Measurements from ENCODE around the gene IGF2BP2.

The IGF2BP2 gene

DNA sequence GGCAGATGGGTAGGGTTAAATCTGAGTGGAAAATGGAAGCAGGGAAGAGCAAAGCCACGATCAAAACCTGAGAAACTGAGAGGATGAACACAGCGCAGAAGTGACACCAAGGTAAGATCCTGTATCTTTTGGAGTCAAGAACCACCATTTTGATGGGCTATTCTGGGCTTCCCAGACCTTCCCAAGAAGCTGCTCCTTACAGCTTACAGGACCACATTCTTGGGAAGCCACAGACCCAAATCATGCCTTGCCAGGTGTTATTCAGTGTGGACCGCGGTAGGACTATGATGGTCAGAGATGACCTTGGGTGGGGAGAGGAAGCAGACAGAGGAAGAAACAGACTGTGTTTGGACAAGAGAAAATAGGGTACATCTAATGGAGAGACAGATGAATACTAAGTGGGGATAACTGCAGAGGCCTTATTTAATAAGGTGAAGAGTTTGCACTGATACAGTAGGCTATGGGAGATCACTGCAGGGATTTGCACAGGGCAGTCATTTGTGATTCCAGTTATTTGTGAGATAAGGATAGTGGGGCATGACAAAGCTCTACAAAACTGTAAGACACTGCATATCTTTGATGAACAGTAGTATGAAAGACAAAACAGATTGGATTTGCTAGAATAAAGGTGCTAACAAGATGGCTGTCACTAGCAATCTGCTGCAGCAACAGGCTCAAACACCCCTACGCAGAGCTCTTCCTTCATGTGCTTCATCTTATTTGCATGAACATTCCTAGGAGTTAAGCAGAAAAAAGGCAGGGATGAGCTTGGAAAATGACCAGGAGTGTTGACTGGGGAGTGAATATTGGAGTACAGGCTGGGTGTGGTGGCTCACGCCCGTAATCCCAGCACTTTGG, 105.9 kb downstream of the IGF2BP2 start:
- no peak for ATAC-seq (ENCODE audit: low read depth)
- no peaks in the 10 kb centered on the region for H3K27me3 ChIP-seq (ENCODE audit: insufficient read depth, poor library complexity, severe bottlenecking)
- TF ChIP-seq, protein P1, sequence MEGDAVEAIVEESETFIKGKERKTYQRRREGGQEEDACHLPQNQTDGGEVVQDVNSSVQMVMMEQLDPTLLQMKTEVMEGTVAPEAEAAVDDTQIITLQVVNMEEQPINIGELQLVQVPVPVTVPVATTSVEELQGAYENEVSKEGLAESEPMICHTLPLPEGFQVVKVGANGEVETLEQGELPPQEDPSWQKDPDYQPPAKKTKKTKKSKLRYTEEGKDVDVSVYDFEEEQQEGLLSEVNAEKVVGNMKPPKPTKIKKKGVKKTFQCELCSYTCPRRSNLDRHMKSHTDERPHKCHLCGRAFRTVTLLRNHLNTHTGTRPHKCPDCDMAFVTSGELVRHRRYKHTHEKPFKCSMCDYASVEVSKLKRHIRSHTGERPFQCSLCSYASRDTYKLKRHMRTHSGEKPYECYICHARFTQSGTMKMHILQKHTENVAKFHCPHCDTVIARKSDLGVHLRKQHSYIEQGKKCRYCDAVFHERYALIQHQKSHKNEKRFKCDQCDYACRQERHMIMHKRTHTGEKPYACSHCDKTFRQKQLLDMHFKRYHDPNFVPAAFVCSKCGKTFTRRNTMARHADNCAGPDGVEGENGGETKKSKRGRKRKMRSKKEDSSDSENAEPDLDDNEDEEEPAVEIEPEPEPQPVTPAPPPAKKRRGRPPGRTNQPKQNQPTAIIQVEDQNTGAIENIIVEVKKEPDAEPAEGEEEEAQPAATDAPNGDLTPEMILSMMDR (IDR thresholded peaks at IDR 0.05; ENCODE audit: poor library complexity, severe bottlenecking) = no peak
- DNase-seq (ENCODE audit: low spot score) = no peak
- no peak overlapping the region for H3K4me3 ChIP-seq (ENCODE audit: severe bottlenecking)
- H3K4me1 ChIP-seq (ENCODE audit: insufficient read depth, poor library complexity, severe bottlenecking) = peaks cover 46% of the 10 kb centered on the region
- H3K9me3 ChIP-seq (ENCODE audit: severe bottlenecking) = no peaks in the 10 kb centered on the region
- H3K36me3 ChIP-seq (ENCODE audit: low read depth) = peaks cover 5% of the 10 kb centered on the region; the same call in 1 of the 2 replicates
- peak overlapping the region; percentile 91 for H3K27ac ChIP-seq (ENCODE audit: poor library complexity, severe bottlenecking)

DNA sequence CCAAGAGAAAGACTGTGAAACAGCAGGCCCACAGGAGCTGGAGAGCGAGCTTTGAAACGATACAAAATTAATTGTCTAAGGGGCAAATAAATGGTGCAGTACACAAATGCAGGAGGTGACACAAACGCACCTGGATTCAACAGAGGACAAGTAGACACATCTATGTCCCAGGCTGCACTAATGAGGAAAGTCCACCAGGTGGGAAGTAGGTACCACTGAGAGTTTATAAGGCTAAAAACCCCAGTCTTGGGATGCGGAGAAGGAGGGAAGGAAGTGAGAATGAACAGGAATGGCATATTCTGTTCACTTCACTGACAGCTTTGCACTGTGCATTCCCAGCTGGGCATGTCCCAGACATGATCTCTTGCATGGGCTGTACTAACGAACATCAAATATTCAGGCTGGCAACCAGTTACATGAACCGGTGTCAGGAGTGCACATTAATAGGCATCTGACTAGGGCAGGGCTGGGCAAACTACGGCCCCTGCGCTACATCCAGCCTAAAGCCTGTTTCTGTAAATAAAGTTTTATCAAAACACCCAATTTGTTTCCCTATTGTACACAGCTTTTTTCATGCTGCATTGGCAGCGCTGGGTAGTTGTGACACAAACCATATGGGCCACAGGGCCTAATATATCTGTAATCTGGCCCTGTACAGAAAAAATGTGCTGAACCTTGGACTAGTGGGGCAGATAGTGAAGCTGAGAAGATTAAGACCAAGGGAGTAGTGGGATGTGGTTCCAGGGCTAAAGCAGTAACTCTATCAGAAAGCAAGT, 107.0 kb downstream of the IGF2BP2 start:
- H3K9me3 ChIP-seq (ENCODE audit: severe bottlenecking) = no peaks in the 10 kb centered on the region
- no peak overlapping the region for H3K4me3 ChIP-seq (ENCODE audit: severe bottlenecking)
- peaks cover 5% of the 10 kb centered on the region; the same call in 1 of the 2 replicates for H3K36me3 ChIP-seq (ENCODE audit: low read depth)
- no peaks in the 10 kb centered on the region for H3K27me3 ChIP-seq (ENCODE audit: insufficient read depth, poor library complexity, severe bottlenecking)
- DNase-seq (ENCODE audit: low spot score) (no peak), ATAC-seq (ENCODE audit: low read depth) (peak; percentile 17)
- TF ChIP-seq, protein P1 (IDR thresholded peaks at IDR 0.05; ENCODE audit: poor library complexity, severe bottlenecking) = no peak
- peak overlapping the region; percentile 91 for H3K27ac ChIP-seq (ENCODE audit: poor library complexity, severe bottlenecking)
- peaks cover 51% of the 10 kb centered on the region for H3K4me1 ChIP-seq (ENCODE audit: insufficient read depth, poor library complexity, severe bottlenecking)

GRCh38 chr3:185717121-185717520, 107.7 kb downstream of the IGF2BP2 start:
- H3K27ac ChIP-seq (ENCODE audit: poor library complexity, severe bottlenecking) = peak overlapping the region; percentile 91
- peaks cover 5% of the 10 kb centered on the region; the same call in 1 of the 2 replicates for H3K36me3 ChIP-seq (ENCODE audit: low read depth)
- TF ChIP-seq, protein P1 (IDR thresholded peaks at IDR 0.05; ENCODE audit: poor library complexity, severe bottlenecking) = no peak
- no peak for DNase-seq (ENCODE audit: low spot score)
- H3K9me3 ChIP-seq (ENCODE audit: severe bottlenecking) = no peaks in the 10 kb centered on the region
- peak; percentile 61 for ATAC-seq (ENCODE audit: low read depth)
- H3K4me1 ChIP-seq (ENCODE audit: insufficient read depth, poor library complexity, severe bottlenecking) = peaks cover 58% of the 10 kb centered on the region
- no peaks in the 10 kb centered on the region for H3K27me3 ChIP-seq (ENCODE audit: insufficient read depth, poor library complexity, severe bottlenecking)
- no peak overlapping the region for H3K4me3 ChIP-seq (ENCODE audit: severe bottlenecking)

- Histone ChIP-seq H3K27me3 (ENCODE audit: insufficient read depth, poor library complexity, severe bottlenecking) (no peaks in the 10 kb centered on the region), H3K4me3 (ENCODE audit: severe bottlenecking) (no peak overlapping the region), H3K4me1 (ENCODE audit: insufficient read depth, poor library complexity, severe bottlenecking) (peaks cover 63% of the 10 kb centered on the region), H3K27ac (ENCODE audit: poor library complexity, severe bottlenecking) (peak overlapping the region; percentile 91), H3K9me3 (ENCODE audit: severe bottlenecking) (no peaks in the 10 kb centered on the region), H3K36me3 (ENCODE audit: low read depth) (peaks cover 5% of the 10 kb centered on the region; the same call in 1 of the 2 replicates)
- ATAC-seq (ENCODE audit: low read depth) (peak; percentile 66), DNase-seq (ENCODE audit: low spot score) (no peak)
- TF ChIP-seq, protein P1 (IDR thresholded peaks at IDR 0.05; ENCODE audit: poor library complexity, severe bottlenecking) = no peak
These were observed 108.3 kb downstream of the IGF2BP2 start for GRCh38 chr3:185716436-185717108.

Measured in RWPE2 (cell line).